Activated naive CD4-positive, alpha-beta T cell treated with anti-CD3 and anti-CD28 coated beads for 36 hours (primary cell): ENCODE measurements around the gene BAZ2B. TPM values are rescaled to one million over a fixed set of nuclear protein-coding genes. Genes with fewer than 3 reads are reported as not detected.

Source experiments
- CTCF ChIA-PET: fragments of 350-600 bp; sonication (Branson Sonifier 250); formaldehyde crosslinking; loops from one replicate; lab custom pipeline; 2021; ENCODE audit warnings: antibody characterized with exemption; lab: Charles Lee
- DNase-seq: peaks from one replicate; pipeline ENCODE4 v3.0.0-alpha.2; 2020
- H3K27ac Mint-ChIP-seq: one replicate; pipeline ENCODE4 v1.8.0; 2021; ENCODE audit warnings: mild to moderate bottlenecking, mixed read lengths
- H3K27me3 Mint-ChIP-seq: one replicate; pipeline ENCODE4 v1.8.0; 2021; ENCODE audit warnings: low read depth, mixed read lengths
- H3K36me3 Mint-ChIP-seq: one replicate; pipeline ENCODE4 v1.8.0; 2021; ENCODE audit warnings: low read depth, mixed read lengths
- H3K4me1 Mint-ChIP-seq: one replicate; pipeline ENCODE4 v1.8.0; 2021; ENCODE audit warnings: low read depth, mixed read lengths
- H3K4me3 Mint-ChIP-seq: one replicate; pipeline ENCODE4 v1.8.0; 2021; ENCODE audit warnings: mild to moderate bottlenecking, moderate library complexity, mixed read lengths
- H3K9me3 Mint-ChIP-seq: one replicate; pipeline ENCODE4 v1.8.0; 2021; ENCODE audit warnings: mixed read lengths
- intact Hi-C: fragments of 100-400 bp; cut with micrococcal nuclease; formaldehyde crosslinking; loops from one replicate; pipeline ENCODE4 v1.15.1; 2023
- total RNA-seq, 2 experiments: library from RNA; stranded (reverse); gene quantifications; one replicate each; pipeline ENCODE4 v1.2.3, GENCODE V29; 2021

BAZ2B gene
- total RNA-seq, 2 experiments from 2014 or later: 8.3 to 9.7 TPM

DNA sequence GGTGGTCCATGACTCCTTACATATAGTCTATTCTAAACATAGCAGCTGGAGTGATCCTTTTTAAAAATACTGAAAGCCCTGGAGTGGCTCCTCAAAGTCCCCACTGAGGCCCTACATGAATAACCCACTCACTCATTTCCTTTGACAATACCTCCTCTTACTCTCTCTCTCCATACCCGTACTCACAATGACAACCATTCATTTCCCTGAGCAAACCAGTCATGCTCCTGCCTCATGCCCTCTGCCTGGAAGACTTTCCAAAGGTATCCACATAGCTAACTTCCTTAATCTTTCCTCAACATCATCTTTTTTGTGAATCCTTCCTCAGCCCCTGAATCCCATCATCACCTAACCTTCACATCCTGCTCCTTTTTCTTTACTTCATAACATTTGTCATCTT is 102.6 kb downstream of the BAZ2B start:
- intact Hi-C loops: no loop called here
- Mint-ChIP-seq H3K4me1 (peaks cover 17% of the 10 kb centered on the region), H3K27ac (no peak overlapping the region), H3K4me3 (no peak overlapping the region), H3K9me3 (no peaks in the 10 kb centered on the region), H3K36me3 (peaks cover 3% of the 10 kb centered on the region), H3K27me3 (no peaks in the 10 kb centered on the region)
- DNase-seq: no peak
- CTCF ChIA-PET: no interaction called here

DNA sequence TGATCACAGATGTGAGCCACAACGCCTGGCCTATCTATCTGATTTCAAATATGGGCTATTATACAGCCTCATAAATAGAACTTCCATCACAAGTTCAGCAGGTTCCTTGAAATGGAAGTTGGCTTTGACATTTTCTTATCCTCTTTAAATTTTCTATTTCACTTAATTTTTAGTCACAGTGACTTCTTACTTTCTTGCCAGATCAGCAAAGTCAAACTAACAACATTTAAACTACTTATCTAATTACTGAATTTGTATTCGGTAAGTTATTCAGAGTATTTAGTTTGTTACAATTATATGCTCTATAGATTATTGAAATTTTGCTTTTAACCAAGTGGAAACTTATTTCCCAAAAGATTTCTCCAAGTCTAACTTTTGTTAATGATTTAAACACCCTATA is 108.2 kb downstream of the BAZ2B start:
- H3K36me3 Mint-ChIP-seq: no peaks in the 10 kb centered on the region
- DNase-seq: no peak
- CTCF ChIA-PET: no interaction called here
- H3K27me3 Mint-ChIP-seq: no peaks in the 10 kb centered on the region
- intact Hi-C loops: no loop called here
- no peak overlapping the region for H3K27ac Mint-ChIP-seq
- H3K4me3 Mint-ChIP-seq: no peak overlapping the region
- H3K9me3 Mint-ChIP-seq: no peaks in the 10 kb centered on the region
- peaks cover 16% of the 10 kb centered on the region for H3K4me1 Mint-ChIP-seq

DNA sequence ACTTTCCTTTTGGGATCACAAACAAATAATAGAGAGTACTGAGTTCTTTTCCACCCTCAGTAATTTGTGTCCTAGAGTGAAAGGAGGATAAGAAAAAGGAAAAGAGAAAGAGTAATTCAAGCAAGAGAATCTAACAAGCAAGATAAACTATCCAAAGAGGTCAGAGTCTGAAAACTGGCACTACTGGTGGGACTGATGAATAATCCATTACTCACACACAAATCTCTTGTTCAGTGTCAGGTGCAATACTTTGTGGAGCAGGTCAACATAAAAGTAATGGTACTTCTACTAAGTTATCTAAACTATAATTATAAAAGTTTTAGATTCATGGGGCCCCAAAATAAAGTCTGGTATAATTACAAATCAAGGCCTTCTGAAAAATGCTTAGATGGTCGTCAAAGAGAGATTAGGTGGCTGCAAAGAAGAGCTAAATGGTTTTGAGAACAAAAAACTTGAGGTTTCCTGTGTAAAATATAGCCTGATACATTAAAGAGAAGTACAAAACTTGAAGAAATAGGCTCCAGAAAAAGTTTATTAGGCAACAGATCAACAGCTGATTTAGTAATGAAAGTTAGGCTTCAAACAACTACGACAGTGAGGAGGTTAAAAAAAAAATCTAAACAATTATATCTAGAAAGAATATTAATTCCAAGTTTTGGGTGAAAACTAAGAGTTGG is 109.4 kb downstream of the BAZ2B start:
- peaks cover 14% of the 10 kb centered on the region for H3K4me1 Mint-ChIP-seq
- H3K9me3 Mint-ChIP-seq: peaks cover 2% of the 10 kb centered on the region
- peaks cover 2% of the 10 kb centered on the region for H3K36me3 Mint-ChIP-seq
- no peak overlapping the region for H3K27ac Mint-ChIP-seq
- H3K27me3 Mint-ChIP-seq: no peaks in the 10 kb centered on the region
- H3K4me3 Mint-ChIP-seq: no peak overlapping the region
- intact Hi-C loops: no loop called here
- no peak for DNase-seq
- CTCF ChIA-PET: no interaction called here

DNA sequence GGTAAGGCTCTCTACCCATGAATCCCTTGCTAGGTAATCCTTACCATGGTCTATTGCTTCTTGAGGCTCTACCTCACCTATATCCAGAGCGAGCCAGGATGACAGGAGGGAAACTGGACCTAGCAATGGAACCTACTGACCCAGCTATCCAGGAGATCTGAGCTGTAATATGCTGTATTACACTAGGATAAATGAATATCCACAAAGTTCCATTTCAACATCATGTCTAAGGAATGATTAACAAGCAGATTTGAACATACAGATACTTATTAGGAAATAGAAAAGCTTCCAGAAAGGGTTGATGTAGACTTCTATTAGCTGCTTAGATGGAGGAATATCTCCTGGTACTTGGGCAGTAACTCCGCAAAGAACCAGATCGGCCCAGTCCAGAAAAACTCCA is 110.1 kb downstream of the BAZ2B start:
- Mint-ChIP-seq H3K27ac (no peak overlapping the region), H3K27me3 (no peaks in the 10 kb centered on the region), H3K9me3 (peaks cover 3% of the 10 kb centered on the region), H3K36me3 (peaks cover 4% of the 10 kb centered on the region), H3K4me1 (peaks cover 14% of the 10 kb centered on the region), H3K4me3 (no peak overlapping the region)
- DNase-seq: no peak
- CTCF ChIA-PET: no interaction called here
- intact Hi-C loops: no loop called here

DNA sequence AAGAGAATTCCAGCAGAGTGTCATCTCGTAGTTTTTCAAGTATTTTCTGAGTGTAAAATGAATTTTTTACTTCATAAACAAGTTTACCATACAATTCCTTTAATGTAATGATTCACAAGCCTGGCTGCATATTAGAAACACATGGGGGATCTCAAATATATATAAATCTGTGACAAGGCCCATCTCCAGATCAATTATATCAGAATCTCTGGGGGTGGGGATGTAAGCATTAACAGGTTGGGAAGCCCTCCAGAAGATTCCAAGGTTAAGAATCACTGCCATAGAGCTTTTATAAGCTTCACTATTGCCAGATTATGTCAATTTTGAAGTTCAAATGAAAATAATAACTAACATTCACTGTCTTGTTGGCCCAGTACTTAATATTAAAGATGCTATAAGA is 111.2 kb downstream of the BAZ2B start:
- Mint-ChIP-seq H3K27ac (no peak overlapping the region), H3K9me3 (peaks cover 4% of the 10 kb centered on the region), H3K4me3 (no peak overlapping the region), H3K4me1 (peaks cover 14% of the 10 kb centered on the region), H3K36me3 (peaks cover 4% of the 10 kb centered on the region), H3K27me3 (no peaks in the 10 kb centered on the region)
- DNase-seq: no peak
- intact Hi-C loops: no loop called here
- CTCF ChIA-PET: no interaction called here

DNA sequence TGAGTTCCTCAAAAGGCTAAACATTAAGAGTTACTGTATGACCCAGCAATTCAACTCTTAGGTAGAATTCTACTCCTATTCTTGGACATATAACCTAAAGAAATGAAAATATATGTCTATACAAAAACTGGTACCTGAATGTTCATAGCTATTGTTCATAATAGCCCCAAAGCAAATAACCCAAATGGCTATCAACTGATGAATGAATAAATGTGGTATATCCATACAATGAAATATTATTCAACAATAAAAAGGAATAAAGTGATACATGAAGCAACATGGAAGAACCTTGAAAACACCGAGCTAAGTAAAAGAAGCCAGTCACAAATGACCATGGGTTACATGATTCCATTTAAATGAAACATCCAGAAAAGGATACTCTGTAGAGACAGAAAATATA is 114.6 kb downstream of the BAZ2B start:
- no peak overlapping the region for H3K27ac Mint-ChIP-seq
- no peak overlapping the region for H3K4me3 Mint-ChIP-seq
- H3K9me3 Mint-ChIP-seq: peaks cover 15% of the 10 kb centered on the region
- peaks cover 6% of the 10 kb centered on the region for H3K36me3 Mint-ChIP-seq
- no peak for DNase-seq
- CTCF ChIA-PET: no interaction called here
- H3K4me1 Mint-ChIP-seq: peaks cover 18% of the 10 kb centered on the region
- no peaks in the 10 kb centered on the region for H3K27me3 Mint-ChIP-seq
- intact Hi-C loops: no loop called here

DNA sequence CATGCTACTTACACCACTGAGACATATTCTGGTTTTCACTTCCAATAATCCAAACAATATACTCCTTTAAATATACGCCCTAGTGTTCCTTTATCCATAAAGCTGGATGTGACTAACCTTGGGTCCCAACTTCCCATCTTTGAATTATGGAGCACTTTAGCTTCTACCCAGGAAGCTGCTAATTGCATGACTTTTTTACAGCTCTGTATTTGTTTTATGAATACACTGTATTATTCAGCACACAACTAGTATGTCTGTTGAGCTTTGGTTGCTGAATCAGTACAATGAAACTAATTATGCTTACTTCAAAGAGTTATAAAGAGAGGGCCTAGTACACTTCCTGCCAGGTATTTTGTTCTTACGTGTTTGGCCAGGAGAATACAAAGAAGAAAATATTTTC is 118.5 kb downstream of the BAZ2B start:
- DNase-seq: no peak
- peaks cover 6% of the 10 kb centered on the region for H3K36me3 Mint-ChIP-seq
- intact Hi-C loops: no loop called here
- no peaks in the 10 kb centered on the region for H3K27me3 Mint-ChIP-seq
- peaks cover 15% of the 10 kb centered on the region for H3K9me3 Mint-ChIP-seq
- peak overlapping the region; percentile 5 for H3K27ac Mint-ChIP-seq
- peaks cover 11% of the 10 kb centered on the region for H3K4me1 Mint-ChIP-seq
- CTCF ChIA-PET: interaction anchor here (0.5 to 1.1 kb wide), 2 partner anchors 112 to 881 kb away, joined by 3 read pairs; no protein-coding TSS in a partner anchor
- H3K4me3 Mint-ChIP-seq: no peak overlapping the region

DNA sequence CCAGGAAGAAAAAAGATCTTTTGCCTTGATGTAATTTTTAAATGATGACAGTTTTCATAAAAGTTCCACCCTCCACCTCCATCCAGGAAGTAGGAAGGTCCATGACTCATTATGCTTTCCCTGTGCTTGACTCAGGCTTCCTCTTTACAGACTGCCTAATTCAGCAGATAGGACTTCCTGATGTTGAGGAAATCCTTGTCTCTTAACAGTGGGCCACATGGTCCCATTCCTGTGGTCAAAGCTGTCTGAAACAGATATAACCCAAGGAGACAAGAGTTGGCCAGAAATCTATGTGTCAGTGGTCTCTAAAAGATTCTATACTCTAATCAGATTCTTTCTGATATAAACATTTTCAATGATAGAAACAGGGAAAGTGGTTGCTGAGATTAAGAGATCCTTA is 119.1 kb downstream of the BAZ2B start:
- CTCF ChIA-PET: interaction anchor here (0.5 to 1.1 kb wide), 3 partner anchors 113 to 882 kb away, joined by 3 read pairs; no protein-coding TSS in a partner anchor
- Mint-ChIP-seq H3K4me1 (peaks cover 11% of the 10 kb centered on the region), H3K36me3 (peaks cover 6% of the 10 kb centered on the region), H3K27me3 (no peaks in the 10 kb centered on the region), H3K4me3 (no peak overlapping the region), H3K9me3 (peaks cover 15% of the 10 kb centered on the region), H3K27ac (peak overlapping the region; percentile 5)
- no peak for DNase-seq
- intact Hi-C loops: no loop called here

DNA sequence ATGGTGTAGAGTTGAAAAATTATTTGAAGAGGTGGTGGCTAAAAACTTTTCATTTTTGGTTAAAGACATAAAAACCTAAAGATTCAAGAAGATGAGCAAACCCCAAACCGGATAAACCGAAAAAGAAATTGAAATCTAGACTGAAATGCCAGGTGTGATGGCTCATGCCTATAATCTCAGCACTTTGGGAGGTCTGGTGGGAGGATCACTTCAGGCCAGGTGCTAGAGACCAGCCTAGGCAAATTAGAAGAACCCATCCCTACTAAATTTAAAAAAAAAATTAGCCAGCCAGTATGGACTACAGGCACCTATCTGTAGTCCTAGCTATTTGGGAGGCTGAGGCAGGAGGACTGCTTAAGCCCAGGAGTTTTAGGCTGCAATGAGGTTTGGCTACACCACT is 126.9 kb downstream of the BAZ2B start:
- no peaks in the 10 kb centered on the region for H3K27me3 Mint-ChIP-seq

DNA sequence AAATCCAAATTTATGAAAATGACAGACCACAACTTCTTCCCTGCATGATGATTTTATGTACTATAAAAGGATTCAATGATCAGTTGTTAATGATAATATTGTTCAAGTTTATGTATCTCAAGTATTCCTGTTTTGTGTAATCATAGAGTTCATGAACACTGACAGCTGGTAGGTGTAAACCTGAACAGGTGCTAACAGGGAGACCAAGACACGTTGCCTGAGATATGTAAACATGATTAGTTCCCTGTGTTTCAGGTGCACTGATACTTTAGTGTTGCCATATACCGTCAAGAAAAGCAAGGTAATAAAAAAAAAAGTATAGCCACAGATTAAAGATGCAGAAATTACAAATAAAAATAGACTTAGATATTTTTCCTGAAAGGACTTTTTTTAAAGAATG is 131.8 kb downstream of the BAZ2B start:
- Mint-ChIP-seq H3K36me3 (no peaks in the 10 kb centered on the region), H3K9me3 (no peaks in the 10 kb centered on the region), H3K4me1 (no peaks in the 10 kb centered on the region), H3K27me3 (no peaks in the 10 kb centered on the region), H3K4me3 (no peak overlapping the region), H3K27ac (no peak overlapping the region)
- intact Hi-C loops: no loop called here
- CTCF ChIA-PET: no interaction called here
- DNase-seq: no peak

More for the DNA sequence above, 126.9 kb downstream of the BAZ2B start:
- DNase-seq: no peak
- Mint-ChIP-seq H3K36me3 (no peaks in the 10 kb centered on the region), H3K4me3 (no peak overlapping the region), H3K27ac (no peak overlapping the region), H3K4me1 (no peaks in the 10 kb centered on the region), H3K9me3 (no peaks in the 10 kb centered on the region)
- CTCF ChIA-PET: interaction anchor here (0.6 kb wide), 1 partner anchor 200 kb away, joined by 3 read pairs; no protein-coding TSS in a partner anchor
- intact Hi-C loops: no loop called here

DNA sequence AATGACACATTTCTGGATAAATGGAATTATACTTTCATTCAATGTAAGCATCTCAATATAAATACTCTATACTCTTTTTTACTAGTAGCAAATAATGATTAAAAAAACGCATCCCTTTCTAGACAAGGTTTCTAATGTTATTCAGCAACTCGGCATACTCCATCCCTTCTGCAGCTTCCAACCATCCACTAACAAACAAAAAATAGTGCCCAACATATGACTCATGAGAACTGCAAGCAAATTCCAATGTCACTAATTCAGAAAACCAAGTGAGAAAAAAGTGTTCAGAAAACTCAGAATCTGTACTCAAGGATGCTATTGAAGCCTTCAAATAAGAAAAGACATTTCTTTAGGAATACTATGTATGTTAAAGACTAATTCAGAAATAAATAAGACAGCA is 140.0 kb downstream of the BAZ2B start:
- peaks cover 18% of the 10 kb centered on the region for H3K36me3 Mint-ChIP-seq
- no peak for DNase-seq
- H3K27ac Mint-ChIP-seq: no peak overlapping the region
- intact Hi-C loops: no loop called here
- H3K4me3 Mint-ChIP-seq: no peak overlapping the region
- H3K9me3 Mint-ChIP-seq: peaks cover 12% of the 10 kb centered on the region
- no peaks in the 10 kb centered on the region for H3K27me3 Mint-ChIP-seq
- no peaks in the 10 kb centered on the region for H3K4me1 Mint-ChIP-seq
- CTCF ChIA-PET: no interaction called here

DNA sequence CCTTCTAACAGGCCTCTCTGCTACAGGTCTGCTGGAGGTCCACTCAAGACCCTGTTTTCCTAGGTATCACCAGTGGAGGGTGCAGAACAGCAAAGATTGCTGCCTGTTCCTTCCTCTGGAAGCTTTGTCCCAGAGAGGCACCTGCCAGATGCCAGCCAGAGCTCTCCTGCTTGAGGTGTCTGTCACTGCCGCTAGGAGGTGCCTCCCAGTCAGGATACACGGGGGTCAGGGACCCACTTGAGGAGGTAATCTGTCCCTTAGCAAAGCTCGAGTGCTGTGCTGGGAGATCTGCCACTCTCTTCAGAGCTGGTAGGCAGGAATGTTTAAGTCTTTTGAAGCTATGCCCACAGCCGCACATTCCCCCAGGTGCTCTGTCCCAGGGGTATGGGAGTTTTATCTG is 140.6 kb downstream of the BAZ2B start:
- DNase-seq: no peak
- Mint-ChIP-seq H3K4me3 (no peak overlapping the region), H3K27me3 (no peaks in the 10 kb centered on the region), H3K4me1 (no peaks in the 10 kb centered on the region), H3K9me3 (peaks cover 12% of the 10 kb centered on the region), H3K27ac (no peak overlapping the region), H3K36me3 (peaks cover 18% of the 10 kb centered on the region)
- intact Hi-C loops: no loop called here
- CTCF ChIA-PET: no interaction called here

DNA sequence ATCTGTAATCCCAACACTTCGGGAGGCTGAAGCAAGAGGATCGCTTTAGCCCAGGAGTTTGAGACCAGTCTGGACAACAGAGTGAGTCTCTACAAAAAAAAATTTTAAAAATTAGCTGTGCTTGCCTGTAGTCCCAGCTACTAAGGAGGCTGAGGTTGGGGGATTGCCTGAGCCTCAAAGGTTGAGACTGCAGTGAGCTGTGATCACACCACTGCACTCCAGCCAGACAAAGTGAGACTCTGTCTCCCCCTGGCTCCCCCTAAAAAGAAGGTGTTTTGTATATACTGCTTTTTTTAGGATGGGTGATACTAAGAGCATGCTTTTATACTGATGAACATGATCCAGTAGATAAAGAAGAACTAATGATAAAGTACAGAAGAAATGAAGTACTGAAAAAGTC is 145.0 kb downstream of the BAZ2B start:
- CTCF ChIA-PET: interaction anchor here (0.6 kb wide), 1 partner anchor 253 kb away, joined by 3 read pairs; no protein-coding TSS in a partner anchor
- DNase-seq: no peak
- Mint-ChIP-seq H3K36me3 (peaks cover 14% of the 10 kb centered on the region), H3K9me3 (peaks cover 15% of the 10 kb centered on the region), H3K27me3 (no peaks in the 10 kb centered on the region), H3K4me1 (no peaks in the 10 kb centered on the region), H3K27ac (no peak overlapping the region), H3K4me3 (no peak overlapping the region)
- intact Hi-C loops: no loop called here
